Dendritic cell treated with granulocyte-macrophage colony-stimulating factor and Interleukin-4, amounts not matched to agents 40 ng/mL and 50 ng/mL, for 4 days (primary cell): ENCODE measurements around the gene GUCY1A2.

Source experiments
- H3K27ac Mint-ChIP-seq: one replicate; pipeline ENCODE4 v1.8.0; 2022; ENCODE audit warnings: mild to moderate bottlenecking, mixed read lengths
- H3K27me3 Mint-ChIP-seq: one replicate; pipeline ENCODE4 v1.8.0; 2022; ENCODE audit warnings: mild to moderate bottlenecking, mixed read lengths
- H3K36me3 Mint-ChIP-seq: one replicate; pipeline ENCODE4 v1.8.0; 2022; ENCODE audit warnings: low read depth, mixed read lengths
- H3K4me1 Mint-ChIP-seq: one replicate; pipeline ENCODE4 v1.8.0; 2022; ENCODE audit warnings: low read depth, mixed read lengths
- H3K4me3 Mint-ChIP-seq: one replicate; pipeline ENCODE4 v1.8.0; 2022; ENCODE audit warnings: mild to moderate bottlenecking, moderate library complexity, mixed read lengths
- H3K9me3 Mint-ChIP-seq: one replicate; pipeline ENCODE4 v1.8.0; 2022; ENCODE audit warnings: mixed read lengths
- intact Hi-C: fragments of 100-400 bp; cut with micrococcal nuclease; formaldehyde crosslinking; loops from one replicate; pipeline ENCODE4 v1.15.0; 2022

GUCY1A2 gene

DNA sequence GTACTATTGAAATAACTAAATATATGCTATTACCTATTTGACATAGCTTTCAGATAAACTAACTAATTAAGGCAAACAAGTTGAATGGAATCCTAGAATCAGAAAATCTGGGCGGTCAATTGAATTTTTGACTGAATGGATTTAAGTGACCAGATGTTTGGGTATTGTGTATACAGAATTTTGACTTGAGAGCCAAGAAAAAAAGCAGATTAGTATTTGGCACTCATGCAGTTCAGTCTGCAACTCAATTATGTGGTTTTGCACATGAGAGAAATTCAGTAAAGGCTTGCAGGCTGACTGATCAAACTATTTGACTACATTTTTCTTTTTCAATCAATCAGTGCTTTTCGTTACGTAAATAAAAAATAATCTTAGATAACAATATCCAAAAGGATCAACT is 254.8 kb downstream of the GUCY1A2 start:
- peaks cover 6% of the 10 kb centered on the region for H3K9me3 Mint-ChIP-seq
- H3K4me3 Mint-ChIP-seq, result no peak overlapping the region
- H3K36me3 Mint-ChIP-seq, result no peaks in the 10 kb centered on the region
- H3K27ac Mint-ChIP-seq, result no peak overlapping the region
- H3K4me1 Mint-ChIP-seq, result no peaks in the 10 kb centered on the region
- intact Hi-C loops, result no loop called here
- no peaks in the 10 kb centered on the region for H3K27me3 Mint-ChIP-seq

DNA sequence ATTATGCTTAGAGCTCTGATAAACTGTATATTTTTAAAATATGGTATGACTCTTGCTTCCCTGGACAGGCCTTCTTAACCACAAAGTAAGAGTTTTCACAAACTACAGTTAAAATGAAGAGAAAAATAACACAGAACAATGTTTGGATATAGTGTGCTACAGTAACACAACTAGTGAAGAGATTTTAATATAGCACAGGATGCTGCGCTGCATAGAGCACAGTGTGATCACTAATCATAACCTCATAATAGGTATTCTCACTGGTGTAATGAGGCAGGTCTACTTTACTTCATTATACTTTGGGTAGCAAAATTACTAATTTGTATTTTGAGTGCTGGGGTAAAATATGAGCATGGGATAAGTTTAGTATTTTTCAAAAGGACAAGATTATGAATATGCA is 256.5 kb downstream of the GUCY1A2 start:
- Mint-ChIP-seq H3K36me3 (no peaks in the 10 kb centered on the region), H3K27ac (no peak overlapping the region), H3K27me3 (no peaks in the 10 kb centered on the region), H3K9me3 (peaks cover 20% of the 10 kb centered on the region), H3K4me1 (no peaks in the 10 kb centered on the region), H3K4me3 (no peak overlapping the region)
- intact Hi-C loops, result no loop called here

DNA sequence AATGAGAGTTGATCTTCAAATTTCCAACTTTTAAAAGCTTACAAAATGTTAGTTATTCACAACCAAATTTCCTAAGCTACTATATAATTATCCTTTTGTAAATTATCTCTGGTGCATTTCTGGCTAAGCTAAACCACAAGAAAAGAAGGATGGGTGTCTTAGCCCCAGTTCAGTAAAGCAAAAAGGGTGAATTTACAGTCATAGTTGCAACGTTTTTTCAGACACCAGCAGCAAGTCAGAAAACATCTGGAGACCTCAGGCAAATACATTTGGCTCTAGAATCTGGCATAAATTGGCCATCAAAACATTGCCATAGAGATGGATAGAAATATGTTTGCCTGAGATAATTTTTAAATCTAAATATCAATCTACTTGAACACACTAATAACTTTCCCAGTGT is 257.0 kb downstream of the GUCY1A2 start:
- H3K36me3 Mint-ChIP-seq, result no peaks in the 10 kb centered on the region
- intact Hi-C loops, result no loop called here
- no peak overlapping the region for H3K4me3 Mint-ChIP-seq
- H3K9me3 Mint-ChIP-seq, result peaks cover 25% of the 10 kb centered on the region
- no peaks in the 10 kb centered on the region for H3K27me3 Mint-ChIP-seq
- H3K27ac Mint-ChIP-seq, result no peak overlapping the region
- no peaks in the 10 kb centered on the region for H3K4me1 Mint-ChIP-seq

DNA sequence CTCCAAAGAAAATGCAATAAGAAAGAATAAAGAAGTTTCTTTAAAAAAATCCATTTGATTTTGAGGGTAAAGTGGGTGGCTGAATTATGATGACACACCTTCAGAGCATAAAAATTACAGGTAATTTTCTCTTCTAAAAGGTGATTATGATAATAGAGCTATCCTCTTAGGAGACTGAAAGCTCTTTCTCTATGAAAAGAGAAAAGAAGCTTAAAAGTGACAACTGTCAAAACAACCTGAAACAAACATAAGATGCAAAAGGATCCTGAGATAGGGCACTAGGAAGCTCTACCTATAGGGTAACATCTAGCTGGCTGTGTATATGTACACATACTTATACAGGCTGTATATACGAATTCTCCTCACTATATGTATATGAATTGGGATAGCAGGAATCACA is 270.2 kb downstream of the GUCY1A2 start:
- H3K27me3 Mint-ChIP-seq, result no peaks in the 10 kb centered on the region
- H3K36me3 Mint-ChIP-seq, result no peaks in the 10 kb centered on the region
- no peak overlapping the region for H3K4me3 Mint-ChIP-seq
- no peaks in the 10 kb centered on the region for H3K4me1 Mint-ChIP-seq
- intact Hi-C loops, result no loop called here
- no peak overlapping the region for H3K27ac Mint-ChIP-seq
- no peaks in the 10 kb centered on the region for H3K9me3 Mint-ChIP-seq

DNA sequence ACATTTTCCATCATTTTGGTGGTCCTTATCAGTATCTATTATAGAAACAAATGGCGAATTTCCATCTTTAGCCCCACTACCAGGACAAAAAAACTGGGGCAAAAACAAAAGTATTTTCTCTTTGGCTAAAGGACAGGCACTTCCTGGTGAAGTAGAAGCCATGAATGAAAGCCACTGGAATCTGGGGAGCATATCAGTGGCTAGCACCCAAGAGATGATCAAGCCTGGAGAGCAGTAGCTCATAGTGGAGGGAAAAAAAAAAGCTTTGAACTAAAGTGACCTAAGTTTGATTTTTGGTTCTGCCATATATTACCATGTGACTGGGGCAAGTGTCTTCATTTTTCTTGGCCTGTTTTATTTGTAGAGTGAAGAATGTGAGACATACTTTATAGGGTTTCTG is 272.3 kb downstream of the GUCY1A2 start:
- Mint-ChIP-seq H3K4me3 (no peak overlapping the region), H3K27me3 (no peaks in the 10 kb centered on the region), H3K27ac (no peak overlapping the region), H3K9me3 (no peaks in the 10 kb centered on the region), H3K36me3 (no peaks in the 10 kb centered on the region), H3K4me1 (no peaks in the 10 kb centered on the region)
- intact Hi-C loops, result no loop called here

DNA sequence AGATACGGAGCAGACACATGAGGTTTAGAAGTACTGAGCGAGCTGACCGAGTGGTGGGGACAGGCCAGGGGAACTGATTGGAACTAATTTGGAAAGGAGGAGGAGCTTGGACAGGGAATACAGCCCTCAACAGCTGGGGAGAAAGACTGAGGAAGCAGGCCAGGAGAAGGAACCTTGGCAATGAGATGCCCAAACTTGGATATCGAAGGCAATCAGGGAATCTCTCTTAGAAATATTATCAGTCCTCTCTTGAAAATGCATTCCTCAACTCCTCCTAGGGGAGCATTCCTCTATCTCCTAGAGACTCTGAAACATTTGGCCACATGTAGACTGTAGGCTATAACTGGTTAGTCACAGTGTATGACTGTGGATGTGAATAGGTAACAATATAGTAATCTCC is 284.6 kb downstream of the GUCY1A2 start:
- Mint-ChIP-seq H3K27me3 (no peaks in the 10 kb centered on the region), H3K9me3 (peaks cover 31% of the 10 kb centered on the region), H3K36me3 (no peaks in the 10 kb centered on the region), H3K27ac (no peak overlapping the region), H3K4me3 (no peak overlapping the region), H3K4me1 (no peaks in the 10 kb centered on the region)
- intact Hi-C loops, result no loop called here

DNA sequence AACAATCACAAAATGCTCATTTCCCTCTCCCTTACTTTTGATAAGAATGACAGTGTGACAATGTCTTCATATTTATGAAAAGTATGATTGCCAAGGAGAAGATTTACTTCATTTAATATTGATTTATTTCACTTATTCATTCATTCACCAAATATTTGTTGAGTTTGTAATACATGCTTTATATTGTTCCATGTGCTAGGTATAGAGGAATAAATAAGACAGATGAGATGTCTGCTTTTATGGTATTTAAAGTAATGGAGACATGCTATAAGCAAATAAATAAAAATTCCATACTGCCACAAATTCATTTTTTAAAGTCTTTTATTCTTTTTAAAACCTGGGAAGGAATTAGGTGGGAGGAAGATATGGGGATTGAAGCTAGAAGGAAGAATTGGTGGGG is 289.4 kb downstream of the GUCY1A2 start:
- intact Hi-C loops, result no loop called here
- no peak overlapping the region for H3K27ac Mint-ChIP-seq
- H3K36me3 Mint-ChIP-seq, result no peaks in the 10 kb centered on the region
- no peaks in the 10 kb centered on the region for H3K27me3 Mint-ChIP-seq
- H3K9me3 Mint-ChIP-seq, result no peaks in the 10 kb centered on the region
- H3K4me1 Mint-ChIP-seq, result no peaks in the 10 kb centered on the region
- no peak overlapping the region for H3K4me3 Mint-ChIP-seq

DNA sequence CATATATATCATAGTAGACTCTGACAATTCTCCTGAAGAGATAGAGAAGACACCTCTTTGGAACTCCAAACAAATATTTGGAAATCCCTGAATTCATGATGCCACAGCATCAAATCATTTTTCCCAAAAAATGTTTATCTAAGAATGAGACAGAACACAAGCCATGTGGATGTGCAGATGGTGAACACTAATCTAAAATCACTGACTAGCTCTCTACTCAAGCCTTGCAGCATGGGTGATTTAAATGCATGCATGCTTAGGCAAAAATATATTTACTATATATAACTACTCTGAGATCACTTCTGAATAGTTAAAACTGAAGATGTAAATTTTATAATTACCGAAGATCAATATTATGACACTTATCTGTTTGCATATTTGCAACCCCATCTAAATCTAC is 289.9 kb downstream of the GUCY1A2 start:
- intact Hi-C loops, result no loop called here
- Mint-ChIP-seq H3K4me1 (no peaks in the 10 kb centered on the region), H3K27me3 (no peaks in the 10 kb centered on the region)

DNA sequence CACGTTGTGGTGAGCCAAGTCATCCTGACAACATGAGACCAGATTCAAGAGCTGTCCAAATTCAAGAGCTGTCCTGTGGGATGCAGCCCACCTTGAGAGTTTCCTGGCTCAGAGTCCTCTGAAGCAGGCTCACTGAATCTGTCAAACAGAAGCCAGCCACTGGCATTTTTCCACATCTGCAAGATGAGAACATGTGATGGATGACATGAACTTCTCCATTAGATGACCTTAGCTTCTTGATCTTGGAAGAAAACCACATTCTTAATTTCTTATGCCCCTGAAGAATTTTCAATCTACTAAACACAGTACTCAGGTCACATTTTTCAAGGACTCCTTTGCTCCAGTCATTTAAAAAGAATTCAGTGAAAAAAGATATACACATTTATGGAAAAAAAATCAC is 291.0 kb downstream of the GUCY1A2 start:
- intact Hi-C loops, result no loop called here
- no peaks in the 10 kb centered on the region for H3K36me3 Mint-ChIP-seq
- H3K4me1 Mint-ChIP-seq, result no peaks in the 10 kb centered on the region
- H3K9me3 Mint-ChIP-seq, result no peaks in the 10 kb centered on the region
- no peak overlapping the region for H3K27ac Mint-ChIP-seq
- no peaks in the 10 kb centered on the region for H3K27me3 Mint-ChIP-seq
- no peak overlapping the region for H3K4me3 Mint-ChIP-seq

More for the DNA sequence above, 289.9 kb downstream of the GUCY1A2 start:
- Mint-ChIP-seq H3K9me3 (no peaks in the 10 kb centered on the region), H3K4me3 (no peak overlapping the region), H3K27ac (no peak overlapping the region), H3K36me3 (no peaks in the 10 kb centered on the region)

DNA sequence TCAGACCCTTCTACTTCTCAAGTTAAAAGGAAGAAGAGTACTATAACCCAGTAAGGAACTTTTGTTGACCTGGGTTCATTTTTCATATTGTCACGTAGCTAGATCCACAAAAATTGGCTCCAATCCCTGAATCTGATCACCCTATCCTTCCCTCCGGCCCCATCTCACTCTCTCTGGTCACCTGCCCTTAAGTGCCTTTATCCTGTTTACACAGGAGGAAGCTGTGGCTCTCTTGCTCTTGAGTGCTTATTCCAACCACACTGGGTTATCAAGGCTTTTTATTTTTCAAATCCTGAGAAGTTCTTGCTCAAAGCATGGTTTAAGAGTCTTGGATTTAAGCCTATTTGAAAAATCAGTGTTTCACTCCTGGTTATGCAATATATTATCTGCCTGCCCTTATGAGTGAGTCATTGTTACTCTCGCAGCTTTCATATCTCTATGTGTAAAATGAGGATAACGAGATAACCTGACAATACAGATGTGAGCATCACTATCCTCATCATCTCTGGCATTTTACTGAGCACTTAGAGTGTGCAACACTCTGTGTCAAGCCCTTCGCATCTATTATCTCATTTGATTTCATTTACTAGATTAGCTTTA is 293.9 kb downstream of the GUCY1A2 start:
- Mint-ChIP-seq H3K9me3 (no peaks in the 10 kb centered on the region), H3K4me1 (no peaks in the 10 kb centered on the region), H3K27ac (no peak overlapping the region), H3K36me3 (no peaks in the 10 kb centered on the region), H3K4me3 (no peak overlapping the region), H3K27me3 (no peaks in the 10 kb centered on the region)
- intact Hi-C loops, result no loop called here

DNA sequence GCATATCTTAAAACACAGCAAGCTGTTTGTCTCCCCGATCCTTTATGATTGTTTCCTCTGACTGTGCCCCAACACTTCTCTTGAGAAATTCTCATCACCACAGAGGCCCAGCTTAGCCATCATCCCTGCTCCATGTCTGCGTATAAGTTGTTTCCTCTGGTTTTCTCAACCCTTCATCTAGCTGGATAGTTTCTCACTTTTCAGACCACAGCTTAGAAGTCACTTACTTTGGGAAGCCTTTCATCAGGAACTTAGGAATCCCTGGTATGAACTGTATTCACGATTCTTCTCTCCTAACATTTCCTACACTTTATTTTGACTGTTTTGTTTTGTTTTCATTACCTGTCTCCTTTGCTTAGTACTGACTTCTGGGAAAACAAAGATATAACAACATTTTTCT is 295.2 kb downstream of the GUCY1A2 start:
- no peaks in the 10 kb centered on the region for H3K4me1 Mint-ChIP-seq

DNA sequence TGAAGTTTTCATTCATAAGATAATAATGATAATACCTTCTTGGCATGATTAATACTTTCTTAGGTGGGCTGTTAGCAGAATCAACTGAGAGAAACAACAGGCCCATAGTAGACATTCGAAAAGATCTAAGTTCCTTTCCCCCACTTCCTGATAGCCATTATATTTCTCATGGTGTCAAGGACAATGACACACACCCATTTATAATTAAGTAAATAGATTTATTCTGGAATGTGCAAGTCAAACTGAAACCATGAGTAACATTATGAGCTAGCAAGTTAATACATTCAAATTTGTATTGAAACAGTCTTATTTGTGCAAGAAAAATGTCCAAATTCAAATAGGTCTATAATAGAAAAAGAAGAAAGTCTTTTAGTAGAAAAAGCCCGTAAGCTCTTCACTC is 301.1 kb downstream of the GUCY1A2 start:
- Mint-ChIP-seq H3K4me1 (no peaks in the 10 kb centered on the region), H3K4me3 (no peak overlapping the region), H3K9me3 (no peaks in the 10 kb centered on the region), H3K27ac (no peak overlapping the region), H3K36me3 (no peaks in the 10 kb centered on the region), H3K27me3 (no peaks in the 10 kb centered on the region)
- intact Hi-C loops, result no loop called here

More for the DNA sequence above, 295.2 kb downstream of the GUCY1A2 start:
- Mint-ChIP-seq H3K4me3 (no peak overlapping the region), H3K27ac (no peak overlapping the region), H3K27me3 (no peaks in the 10 kb centered on the region), H3K9me3 (no peaks in the 10 kb centered on the region), H3K36me3 (no peaks in the 10 kb centered on the region)
- intact Hi-C loops, result no loop called here

DNA sequence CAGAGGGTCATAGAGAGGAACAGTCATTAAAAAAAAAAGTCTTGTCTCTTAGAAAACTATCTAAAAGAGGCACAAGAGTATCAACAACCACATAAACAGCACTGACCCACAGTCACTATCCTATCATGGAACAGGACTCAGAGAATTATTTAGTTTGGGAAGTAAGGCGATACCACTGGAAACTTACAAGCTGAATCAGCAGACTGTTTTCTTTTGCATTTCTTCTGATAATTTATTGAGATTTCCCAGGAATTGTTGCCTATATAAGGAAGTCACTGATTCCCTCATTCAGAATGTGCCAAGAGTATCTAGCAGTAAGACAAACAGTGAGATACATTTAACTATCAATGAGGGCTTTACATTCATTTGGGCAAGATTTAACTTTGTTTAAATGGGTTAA is 304.1 kb downstream of the GUCY1A2 start:
- Mint-ChIP-seq H3K4me3 (no peak overlapping the region), H3K36me3 (no peaks in the 10 kb centered on the region), H3K9me3 (no peaks in the 10 kb centered on the region), H3K4me1 (no peaks in the 10 kb centered on the region), H3K27me3 (no peaks in the 10 kb centered on the region), H3K27ac (no peak overlapping the region)
- intact Hi-C loops, result no loop called here

DNA sequence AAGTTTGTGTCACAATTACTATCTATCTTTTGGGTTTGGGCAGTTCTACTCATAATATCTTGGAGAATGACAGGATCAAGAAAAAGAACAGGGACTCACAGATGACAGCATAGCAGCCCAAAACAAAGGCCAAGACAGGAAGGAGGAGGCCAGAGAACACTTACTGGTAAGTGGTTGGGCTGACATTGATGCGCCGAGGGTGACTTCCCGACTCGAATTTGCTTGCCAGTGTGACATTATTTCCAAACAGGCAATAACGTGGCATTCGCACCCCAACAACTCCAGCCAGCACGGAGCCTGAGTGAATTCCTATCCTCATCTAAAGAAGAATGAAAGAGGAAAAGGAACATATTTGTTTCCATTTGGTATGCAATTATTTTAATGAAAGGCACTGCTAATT is 309.9 kb downstream of the GUCY1A2 start:
- H3K27me3 Mint-ChIP-seq, result no peaks in the 10 kb centered on the region
- intact Hi-C loops, result no loop called here
- no peaks in the 10 kb centered on the region for H3K36me3 Mint-ChIP-seq
- H3K27ac Mint-ChIP-seq, result no peak overlapping the region
- no peaks in the 10 kb centered on the region for H3K4me1 Mint-ChIP-seq
- H3K4me3 Mint-ChIP-seq, result no peak overlapping the region
- peaks cover 3% of the 10 kb centered on the region for H3K9me3 Mint-ChIP-seq

DNA sequence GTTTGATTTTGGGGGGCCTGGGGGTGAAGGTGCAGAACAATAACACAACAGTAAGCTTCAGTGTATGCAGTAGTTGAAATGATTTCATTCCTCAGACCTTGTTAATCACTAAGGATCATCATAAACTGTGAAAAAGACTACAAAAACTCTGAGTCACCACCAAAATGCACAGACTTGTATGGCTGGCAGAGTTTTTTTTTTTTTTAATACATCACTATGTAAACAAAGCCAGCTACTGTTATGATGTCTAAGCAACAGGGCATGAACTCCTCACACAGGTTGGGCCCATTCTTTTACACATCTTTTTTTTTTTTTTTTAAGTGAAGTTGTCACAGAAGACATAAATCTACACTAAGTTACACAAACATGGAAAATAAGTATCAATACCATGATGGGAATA is 311.9 kb downstream of the GUCY1A2 start:
- Mint-ChIP-seq H3K4me3 (no peak overlapping the region), H3K36me3 (no peaks in the 10 kb centered on the region), H3K9me3 (peaks cover 9% of the 10 kb centered on the region), H3K27me3 (no peaks in the 10 kb centered on the region), H3K4me1 (no peaks in the 10 kb centered on the region), H3K27ac (no peak overlapping the region)
- intact Hi-C loops, result no loop called here
